ENCODE data around the gene RABGGTA.

- TF ChIP-seq POLR2AphosphoS5 (IDR thresholded peaks at IDR 0.05; ENCODE audit: low read depth, low read length) (no peak), TAF1 (IDR thresholded peaks at IDR 0.05; ENCODE audit: borderline replicate concordance, low read depth, low read length) (no peak), POLR2A (IDR thresholded peaks at IDR 0.05; ENCODE audit: low read depth, low read length) (no peak)
Measured at GRCh38 chr14:24298892-24299254, 27.5 kb upstream of the RABGGTA start.
